ENCODE measurements around the gene ZNF729.

DNA sequence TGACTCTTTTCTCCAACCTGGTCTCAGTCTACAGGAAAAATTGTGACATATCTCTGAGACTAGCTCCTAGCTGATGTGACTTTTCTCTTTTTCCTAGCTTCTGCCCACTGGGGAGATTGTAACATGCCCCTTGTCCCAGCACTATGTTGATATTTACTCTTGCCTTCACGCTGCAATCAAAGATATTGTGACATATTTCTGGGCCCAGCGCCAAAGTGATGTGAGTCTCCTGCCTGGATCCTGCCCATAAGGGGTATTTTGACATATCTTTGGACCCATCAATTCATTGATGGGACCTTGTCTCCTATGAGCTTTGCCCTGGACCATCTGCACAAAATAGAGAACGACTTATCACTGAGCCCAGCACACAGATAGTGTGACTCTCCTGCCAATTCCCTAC, 41.1 kb downstream of the ZNF729 start:
- TF ChIP-seq CTCF (IDR thresholded peaks at IDR 0.05 in 4 of 5, conservative IDR thresholded peaks at IDR 0.05 in 1 of 5) (no peak), POLR2A (IDR thresholded peaks at IDR 0.05) (no peak)
